ENCODE data around the gene BABAM2. TPM values are rescaled to one million over a fixed set of nuclear protein-coding genes. Genes with fewer than 3 reads are reported as not detected.

The BABAM2 gene
- total and polyA plus RNA-seq, 2 experiments from 2014 or later = 17.8 to 21.5 TPM

- H3K36me3 Mint-ChIP-seq (ENCODE audit: low read depth) = no peaks in the 10 kb centered on the region
- H3K4me3 Mint-ChIP-seq = no peak overlapping the region
- H3K27me3 Mint-ChIP-seq (ENCODE audit: insufficient read depth, low read depth, poor library complexity) = no peaks in the 10 kb centered on the region
- peaks cover 4% of the 10 kb centered on the region; the same call in 1 of the 2 replicates for H3K36me3 ChIP-seq (ENCODE audit: insufficient read depth)
- H3K4me1 ChIP-seq (ENCODE audit: insufficient read depth) = peaks cover 8% of the 10 kb centered on the region
- TF ChIP-seq REST (IDR thresholded peaks at IDR 0.05; ENCODE audit: unreplicated experiment) = no peak
- no peak for TF ChIP-seq NANOG (IDR thresholded peaks at IDR 0.05; ENCODE audit: borderline replicate concordance)
- TF ChIP-seq EZH2 (IDR thresholded peaks at IDR 0.05; ENCODE audit: low read depth, unreplicated experiment) = no peak
- TF ChIP-seq ZNF114 (CRISPR knock-in tag; IDR thresholded peaks at IDR 0.05) = no peak
- no peak for TF ChIP-seq CTCF (conservative IDR thresholded peaks at IDR 0.05; ENCODE audit: low read depth in 2 of 2)
- no peak for TF ChIP-seq ZNF462 (CRISPR knock-in tag; IDR thresholded peaks at IDR 0.05)
- TF ChIP-seq ZNF331 (CRISPR knock-in tag; IDR thresholded peaks at IDR 0.05; ENCODE audit: low read depth) = no peak
- no peak for TF ChIP-seq STAT1 (IDR thresholded peaks at IDR 0.05; ENCODE audit: unreplicated experiment)
- TF ChIP-seq CREB1 (CRISPR knock-in tag; IDR thresholded peaks at IDR 0.05; ENCODE audit: low read depth) = no peak
- no peak for TF ChIP-seq EZH2phosphoT487 (IDR thresholded peaks at IDR 0.05; ENCODE audit: unreplicated experiment)
- no peak for TF ChIP-seq JUNB (IDR thresholded peaks at IDR 0.05; ENCODE audit: unreplicated experiment)
- TF ChIP-seq ETS1 (IDR thresholded peaks at IDR 0.05) = no peak
- no peak for TF ChIP-seq POLR2AphosphoS5 (IDR thresholded peaks at IDR 0.05; ENCODE audit: low read depth)
- H3K27ac ChIP-seq (ENCODE audit: low read depth) = no peak overlapping the region
- H3K27me3 ChIP-seq (ENCODE audit: insufficient read depth) = no peaks in the 10 kb centered on the region
- no peak overlapping the region for H3K4me3 ChIP-seq
- no peak overlapping the region for H3K4me2 ChIP-seq
- H2AFZ ChIP-seq = no peak overlapping the region
- H3F3A ChIP-seq (replicated peaks; ENCODE audit: low read depth) = no peaks in the 10 kb centered on the region
- no peaks in the 10 kb centered on the region for H4K20me1 ChIP-seq (replicated peaks; ENCODE audit: insufficient read depth)
- no peaks in the 10 kb centered on the region for H3K9me2 ChIP-seq (ENCODE audit: insufficient read depth)
- peaks cover 10% of the 10 kb centered on the region; the same call in 2 of the 3 replicates for H3K4me1 Mint-ChIP-seq
- no peaks in the 10 kb centered on the region for H3K79me2 ChIP-seq (replicated peaks; ENCODE audit: insufficient read depth)
- no peak for DNase-seq (ENCODE audit: low spot score)
- no peak for ATAC-seq
- no peak overlapping the region for H3K27ac Mint-ChIP-seq
- H3K9me3 Mint-ChIP-seq = no peaks in the 10 kb centered on the region
Observed at GRCh38 chr2:28206762-28207161, 316.2 kb downstream of the BABAM2 start.
